NCI-H2029 (cell line): ENCODE results near the gene CDYL2.
"Not testable (repeated sequence)": the region's sequence is repeated elsewhere in the genome, so short reads cannot be mapped to it uniquely, and the experiment has no call there.

Experiments used
- DNase-seq: peaks from one replicate; lab custom pipeline; 2025; lab: John Stamatoyannopoulos, UW

The CDYL2 gene

DNA sequence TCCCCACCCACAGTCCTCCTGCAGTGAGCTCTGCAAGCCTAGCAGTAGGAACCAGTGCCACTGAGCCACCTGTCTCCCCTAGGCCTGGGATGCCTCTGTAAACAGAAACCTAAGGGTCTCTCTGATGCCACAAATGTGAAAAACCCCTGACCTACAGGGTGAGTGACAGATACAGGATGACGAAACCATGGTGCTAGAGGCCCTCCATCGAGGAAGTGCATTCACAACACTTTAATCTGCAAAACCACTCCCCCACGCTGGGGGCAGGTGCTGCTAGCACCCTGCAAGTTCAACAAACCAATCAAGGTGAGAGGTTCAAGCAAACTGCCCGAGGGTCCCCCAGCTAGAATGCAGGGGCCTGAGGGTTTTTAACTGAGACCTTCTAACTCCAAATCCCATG, 59.5 kb downstream of the CDYL2 start:
- no peak for DNase-seq

DNA sequence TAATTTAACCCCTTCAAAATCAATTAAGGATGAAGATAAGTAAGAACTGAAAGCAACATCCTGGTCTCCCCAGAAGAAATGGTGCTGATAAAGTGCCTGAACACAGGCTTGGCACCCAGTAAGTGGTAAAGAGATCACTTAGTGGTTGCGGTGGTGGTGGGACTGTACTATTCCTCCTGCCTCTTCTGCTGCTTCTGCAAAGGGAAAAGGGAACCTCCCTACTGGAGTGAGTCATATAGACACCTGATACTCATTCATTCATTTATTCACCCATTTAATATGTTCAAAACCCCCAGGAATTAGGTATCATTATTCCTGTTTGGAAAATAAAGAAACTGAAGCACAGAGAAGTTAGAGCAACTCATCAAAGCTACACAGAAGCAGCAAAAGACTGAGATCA, 60.6 kb downstream of the CDYL2 start:
- DNase-seq, result no peak

DNA sequence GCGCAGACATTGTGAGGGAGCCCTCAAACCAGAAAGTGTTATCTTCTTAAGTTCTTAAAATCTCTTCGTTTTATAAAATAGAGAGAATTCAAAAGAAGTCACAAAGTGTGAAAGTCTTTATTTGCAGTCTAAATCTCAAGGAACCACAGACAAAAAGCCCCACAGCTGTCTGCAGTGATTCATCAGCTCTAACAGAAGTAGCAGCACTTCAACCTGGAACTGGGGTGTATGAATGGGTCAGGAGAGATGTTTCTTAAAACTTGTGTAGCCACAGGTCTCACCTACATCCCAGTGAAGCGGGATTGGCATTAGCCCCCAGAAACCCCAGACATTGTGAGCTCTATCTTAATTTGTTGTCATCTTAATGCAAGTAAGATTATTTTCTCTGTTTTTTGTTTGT, 61.1 kb downstream of the CDYL2 start:
- no peak for DNase-seq

GRCh38 chr16:80742331-80742730, 62.1 kb downstream of the CDYL2 start:
- DNase-seq, result no peak

GRCh38 chr16:80741724-80742123, 62.7 kb downstream of the CDYL2 start:
- no peak for DNase-seq

DNA sequence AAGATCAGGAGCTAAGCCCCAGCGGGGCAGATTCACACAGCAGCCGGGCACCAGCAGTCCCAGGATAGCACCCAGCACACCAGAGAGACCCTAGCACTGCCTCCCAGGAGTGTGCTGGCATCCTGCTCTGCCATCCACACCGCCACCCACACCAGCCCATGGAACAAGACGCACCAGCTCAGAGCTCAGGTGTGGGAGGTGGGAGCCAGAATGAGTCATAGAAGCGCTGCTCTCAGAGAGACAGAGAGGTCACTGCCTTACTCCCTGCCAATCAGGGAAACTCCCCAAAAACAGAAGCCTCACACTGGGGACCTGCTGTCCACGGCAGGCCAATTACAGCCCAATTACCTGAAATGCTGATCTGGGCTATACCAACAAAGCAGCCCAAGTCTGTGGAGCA, 64.9 kb downstream of the CDYL2 start:
- DNase-seq, result no peak

- no peak for DNase-seq
Measured at GRCh38 chr16:80738521-80738920, 65.9 kb downstream of the CDYL2 start.

GRCh38 chr16:80735846-80736245, 68.6 kb downstream of the CDYL2 start:
- no peak for DNase-seq

- no peak for DNase-seq
Measured at GRCh38 chr16:80733407-80733806, 71.0 kb downstream of the CDYL2 start.

DNA sequence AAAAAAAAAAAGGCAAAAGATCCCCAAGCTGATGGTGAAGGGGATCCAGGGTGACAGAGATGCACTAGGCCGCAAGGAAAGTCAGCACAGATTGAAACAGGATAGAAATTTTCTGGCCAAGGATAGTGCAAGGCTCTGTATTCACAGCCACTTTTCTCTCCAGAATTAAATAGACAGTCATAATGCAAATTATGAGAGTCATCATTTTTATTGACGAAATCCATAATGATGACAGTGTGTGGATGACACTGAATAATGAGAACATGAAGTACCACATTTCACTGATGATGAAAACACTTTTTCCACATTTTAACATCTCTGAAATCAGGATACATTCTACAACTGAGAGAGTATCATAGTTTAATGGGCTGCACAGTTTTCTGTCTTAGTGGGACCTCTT, 72.5 kb downstream of the CDYL2 start:
- DNase-seq, result no peak

- not testable (repeated sequence) for DNase-seq
Measured at GRCh38 chr16:80727066-80727763, 77.2 kb downstream of the CDYL2 start.

DNA sequence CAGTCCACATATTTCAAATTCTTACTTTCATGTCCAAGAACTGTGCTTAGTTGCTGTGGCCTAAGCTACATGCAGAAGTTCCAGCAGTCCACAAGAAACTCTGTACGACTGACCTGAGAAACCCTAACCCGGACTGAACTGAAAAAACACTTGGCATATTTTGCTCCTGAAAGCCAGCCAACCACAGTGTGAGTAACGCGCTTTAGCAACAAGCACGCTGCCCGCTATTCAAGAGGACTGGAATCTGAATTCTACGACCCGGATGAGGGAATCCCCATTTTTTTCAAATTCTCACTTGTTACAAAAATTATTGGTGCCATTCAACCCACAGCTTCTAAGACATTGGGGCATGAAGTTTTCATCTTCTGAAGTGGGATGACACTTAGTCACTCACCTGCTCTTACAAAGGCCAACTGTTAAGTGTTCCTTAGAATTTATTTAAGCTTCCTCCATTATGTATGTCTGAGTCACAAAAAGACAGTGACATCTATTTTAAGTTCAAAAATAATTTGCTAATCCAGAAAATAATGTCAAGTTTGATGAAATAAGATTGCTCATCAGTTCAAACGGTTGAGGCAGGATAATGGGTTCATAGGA, 78.7 kb downstream of the CDYL2 start:
- DNase-seq, result no peak

- no peak for DNase-seq
Measured at GRCh38 chr16:80723981-80724380, 80.4 kb downstream of the CDYL2 start.

GRCh38 chr16:80723091-80723490, 81.3 kb downstream of the CDYL2 start:
- no peak for DNase-seq

GRCh38 chr16:80720804-80721371, 83.5 kb downstream of the CDYL2 start:
- no peak for DNase-seq

DNA sequence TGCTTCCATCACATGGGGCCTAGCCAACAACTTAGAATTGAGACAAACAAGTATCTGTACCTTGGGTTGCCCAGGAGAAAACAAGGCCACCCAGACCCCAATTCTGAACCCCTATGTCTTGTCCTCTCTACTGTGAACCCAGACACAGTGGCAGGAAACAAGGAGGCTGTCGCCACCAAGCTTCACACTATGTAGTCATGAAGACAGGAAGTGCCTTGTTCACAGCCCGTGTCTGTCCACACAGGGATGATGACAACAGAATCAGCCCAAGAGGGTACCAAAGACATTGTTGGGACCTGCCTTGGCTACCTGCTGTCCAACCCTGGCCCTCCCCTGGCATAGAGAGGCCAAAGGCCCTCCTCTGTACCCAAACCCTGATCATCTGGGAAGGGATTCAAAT, 84.8 kb downstream of the CDYL2 start:
- DNase-seq, result no peak

DNA sequence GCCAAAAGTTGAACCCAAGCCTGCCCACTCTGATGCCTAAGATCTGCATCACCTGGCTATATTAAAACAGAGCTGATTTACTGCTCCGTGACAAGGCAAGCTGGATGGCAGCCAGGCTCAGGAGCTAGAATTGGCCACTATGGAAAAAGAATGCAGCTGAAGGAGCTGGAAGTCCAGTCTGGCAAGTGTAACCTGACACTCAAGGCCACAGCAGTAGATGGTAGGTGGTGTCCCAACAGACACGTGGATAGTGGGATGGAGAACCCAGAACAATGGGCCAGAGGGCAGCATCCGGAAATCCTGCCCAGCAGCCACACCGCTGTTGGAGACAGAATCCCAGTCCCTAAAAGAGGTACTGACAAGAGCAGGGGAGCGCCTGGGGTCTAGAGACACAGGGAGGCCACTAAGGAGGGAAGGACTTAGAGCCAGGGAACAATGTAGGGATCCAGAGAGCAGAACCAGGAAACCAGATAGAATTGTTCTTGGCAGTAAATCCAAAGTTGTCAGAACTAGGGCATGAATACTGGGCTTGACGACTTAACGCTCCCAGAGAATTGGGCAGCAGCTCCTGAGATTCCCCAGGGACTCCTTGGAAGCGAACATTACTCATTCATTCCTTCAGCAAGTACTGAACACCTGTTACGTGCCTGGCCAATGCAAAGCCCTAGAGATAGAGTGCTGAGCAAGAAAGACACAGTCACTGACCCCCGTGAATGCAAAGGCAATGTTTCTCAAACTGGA, 85.7 kb downstream of the CDYL2 start:
- peak; percentile 39 for DNase-seq

GRCh38 chr16:80717611-80718010, 86.8 kb downstream of the CDYL2 start:
- DNase-seq, result no peak

- no peak for DNase-seq
Measured at GRCh38 chr16:80716564-80717139, 87.7 kb downstream of the CDYL2 start.

GRCh38 chr16:80711406-80711805, 93.0 kb downstream of the CDYL2 start:
- DNase-seq, result no peak

DNA sequence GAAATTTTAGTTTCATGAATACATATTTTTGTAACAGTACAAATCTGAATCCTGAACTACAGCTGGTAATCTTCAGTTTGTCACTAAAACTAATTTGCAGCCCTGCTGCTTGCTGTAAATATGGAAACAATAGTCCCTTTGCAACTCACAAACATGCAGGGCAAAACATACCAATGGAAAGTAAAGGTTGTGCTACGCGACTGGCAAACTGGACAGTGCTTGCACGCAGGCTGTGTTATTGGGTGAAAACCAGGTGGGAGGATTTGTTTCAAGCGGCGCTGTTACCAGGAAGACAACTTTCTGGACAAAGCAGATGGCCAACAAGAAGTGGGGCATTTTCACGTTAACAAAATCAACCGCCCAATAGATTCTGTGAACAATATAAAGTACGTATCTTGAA, 93.5 kb downstream of the CDYL2 start:
- DNase-seq, result no peak

DNA sequence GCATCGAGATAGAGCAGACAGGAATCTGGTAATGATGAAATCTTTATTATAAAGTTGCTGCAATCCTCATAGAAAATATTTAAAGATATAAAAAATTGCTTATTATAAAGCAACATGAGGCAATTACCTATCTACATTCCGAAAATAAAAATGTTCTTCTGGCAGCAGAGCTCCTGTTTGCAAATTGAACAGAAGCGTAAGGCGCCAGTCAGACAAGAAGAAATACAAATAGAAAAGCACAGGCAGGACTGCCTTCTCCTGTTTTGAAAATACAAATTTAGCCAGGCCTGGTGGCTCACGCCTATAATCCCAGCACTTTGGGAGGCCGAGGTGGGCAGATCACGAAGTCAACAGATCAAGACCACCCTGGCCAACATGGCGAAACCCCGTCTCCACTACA, 95.6 kb downstream of the CDYL2 start:
- DNase-seq, result no peak

DNA sequence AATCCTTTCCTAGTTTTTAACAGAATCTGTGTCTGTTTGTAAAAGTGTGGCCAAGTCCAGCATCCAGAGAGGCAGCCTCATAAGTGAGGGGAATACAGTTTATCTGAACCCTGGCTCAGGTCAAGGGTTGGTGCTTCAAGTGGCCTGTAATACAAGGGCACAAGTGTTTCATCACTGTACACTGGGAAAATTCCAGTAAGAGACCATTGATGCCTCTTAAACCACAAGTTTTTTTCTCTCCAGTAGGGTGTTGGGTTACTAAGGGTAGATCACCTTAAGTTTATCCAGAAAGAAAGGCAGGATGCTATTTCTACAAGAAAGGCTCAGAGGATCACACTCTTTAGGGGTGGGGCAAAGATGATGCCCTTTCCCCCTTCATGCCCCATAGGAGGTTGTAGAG, 96.7 kb downstream of the CDYL2 start:
- DNase-seq, result no peak
